Measurements from ENCODE around the gene CCT6B.
A peak's percentile ranks its signal among the peaks of the same experiment; 100 is the strongest.

CCT6B gene

GRCh38 chr17:34980681-34981537 is 19.6 kb upstream of the CCT6B start:
- TF ChIP-seq CTCF (IDR thresholded peaks at IDR 0.05; ENCODE audit: insufficient read depth, low read depth, low read length, missing control alignments) = peak; percentile 56
- peak; percentile 85 for DNase-seq (ENCODE audit: low read depth)

GRCh38 chr17:34980353-34980680 is 19.1 kb upstream of the CCT6B start, which contains the start of gene LIG3:
Gene LIG3 (plus strand): TSS chr17:34980512. CDS start chr17:34983006, 2,494 bp downstream.
- peak; percentile 95 for DNase-seq (ENCODE audit: low read depth)
- H3K4me3 ChIP-seq (ENCODE audit: low read length) = peak within 1 kb of the TSS; percentile 67
- no peak for TF ChIP-seq CTCF (IDR thresholded peaks at IDR 0.05; ENCODE audit: insufficient read depth, low read depth, low read length, missing control alignments)

More at GRCh38 chr17:34980681-34981537, 19.6 kb upstream of the CCT6B start:
- H3K4me3 ChIP-seq (ENCODE audit: low read length) = peak overlapping the region; percentile 67

- no peak for DNase-seq (ENCODE audit: low read depth)
- TF ChIP-seq CTCF (IDR thresholded peaks at IDR 0.05; ENCODE audit: insufficient read depth, low read depth, low read length, missing control alignments) = no peak
- H3K4me3 ChIP-seq (ENCODE audit: low read length) = peak overlapping the region; percentile 67
Measured at GRCh38 chr17:34979650-34980352, 18.5 kb upstream of the CCT6B start.

- no peak for DNase-seq (ENCODE audit: low read depth)
- no peak overlapping the region for H3K4me3 ChIP-seq (ENCODE audit: low read length)
- TF ChIP-seq CTCF (IDR thresholded peaks at IDR 0.05; ENCODE audit: insufficient read depth, low read depth, low read length, missing control alignments) = no peak
Measured at GRCh38 chr17:34979153-34979552, 17.9 kb upstream of the CCT6B start.

- H3K4me3 ChIP-seq (ENCODE audit: low read length) = no peak overlapping the region
- no peak for DNase-seq (ENCODE audit: low read depth)
- no peak for TF ChIP-seq CTCF (IDR thresholded peaks at IDR 0.05; ENCODE audit: insufficient read depth, low read depth, low read length, missing control alignments)
Measured at GRCh38 chr17:34974794-34975785, 13.8 kb upstream of the CCT6B start.

- no peak overlapping the region for H3K4me3 ChIP-seq (ENCODE audit: low read length)
- DNase-seq (ENCODE audit: low read depth) = no peak
- TF ChIP-seq CTCF (IDR thresholded peaks at IDR 0.05; ENCODE audit: insufficient read depth, low read depth, low read length, missing control alignments) = no peak
Measured at GRCh38 chr17:34974179-34974578, 12.9 kb upstream of the CCT6B start.

Measured in epithelial cell of esophagus (primary cell).